ENCODE results near the gene PIM2.
A peak's percentile ranks its signal among the peaks of the same experiment; 100 is the strongest.

PIM2 gene

GRCh38 chrX:48934581-48935300 lies 15.9 kb upstream of the PIM2 start:
- no peak for DNase-seq

GRCh38 chrX:48933757-48934156 lies 14.9 kb upstream of the PIM2 start:
- no peak for DNase-seq

- no peak for DNase-seq
Observed at GRCh38 chrX:48927736-48928382, 9.0 kb upstream of the PIM2 start.

DNA sequence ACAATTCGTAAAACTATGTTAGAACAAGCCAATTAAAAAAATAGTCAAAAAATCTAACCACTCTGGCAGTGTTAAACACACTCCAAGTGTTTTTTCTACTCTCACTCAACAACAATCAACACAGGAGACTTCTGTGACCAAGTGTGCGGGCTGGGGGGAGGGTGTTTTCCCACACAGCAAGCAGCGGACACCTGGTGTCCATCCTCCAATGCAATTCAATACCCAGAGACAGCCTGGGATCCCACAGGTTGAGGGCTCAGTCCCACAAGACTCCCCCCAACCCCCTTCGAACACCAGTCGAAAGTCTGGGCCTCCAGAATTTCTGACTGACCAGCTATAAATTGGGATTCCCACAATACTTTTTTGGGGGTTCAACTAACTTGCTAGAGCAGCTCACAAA lies 8.3 kb upstream of the PIM2 start:
- no peak for DNase-seq

GRCh38 chrX:48924270-48924669 lies 5.4 kb upstream of the PIM2 start:
- DNase-seq, result no peak

DNA sequence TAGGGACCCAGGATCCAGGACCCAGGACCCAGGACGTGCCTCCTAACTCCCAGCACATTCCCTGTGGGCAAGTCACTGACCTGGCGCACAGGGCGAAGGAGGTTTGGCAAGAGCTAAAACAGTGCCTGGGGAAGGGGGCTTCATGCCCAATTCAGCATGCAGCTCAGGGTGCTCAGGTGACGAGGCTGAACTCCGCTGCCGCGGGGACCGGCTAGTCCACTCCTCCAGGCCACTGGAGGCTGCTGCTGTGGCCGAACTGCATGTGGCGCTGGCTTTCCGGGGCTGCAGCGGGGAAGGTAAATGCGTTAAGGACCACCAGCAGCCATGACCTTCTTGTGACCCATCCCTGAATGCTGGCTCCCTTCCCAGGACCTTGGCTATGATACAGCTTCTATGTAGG lies 4.9 kb upstream of the PIM2 start:
- no peak for DNase-seq

- no peak for DNase-seq
Observed at GRCh38 chrX:48920718-48921104, 1.9 kb upstream of the PIM2 start.

GRCh38 chrX:48919947-48920717 lies 1.3 kb upstream of the PIM2 start:
- no peak for DNase-seq

DNA sequence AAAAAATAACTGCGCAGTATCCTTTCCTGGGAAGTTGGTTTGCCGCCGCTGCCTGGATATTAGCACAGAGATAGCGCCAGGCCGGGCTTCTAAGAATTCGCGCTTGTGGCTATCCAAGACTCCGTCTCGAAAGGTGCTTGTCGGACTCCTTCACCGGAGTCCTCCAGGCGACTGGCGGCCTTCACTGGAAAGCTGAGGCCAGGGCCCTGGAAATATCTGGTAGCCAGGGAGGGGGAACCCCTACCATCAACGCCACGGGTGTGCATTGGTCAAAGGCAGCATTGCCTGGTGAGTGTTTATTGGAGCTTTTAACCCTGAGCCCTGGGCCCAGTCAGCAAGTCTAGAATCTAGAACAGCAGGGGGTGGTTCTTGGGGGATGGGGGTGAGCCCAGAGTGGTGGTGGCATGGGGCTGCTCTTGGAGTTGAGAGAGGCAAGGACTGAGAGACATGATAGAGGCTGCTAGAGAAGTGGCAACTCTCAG lies 577 bp upstream of the PIM2 start:
- DNase-seq, result no peak

DNA sequence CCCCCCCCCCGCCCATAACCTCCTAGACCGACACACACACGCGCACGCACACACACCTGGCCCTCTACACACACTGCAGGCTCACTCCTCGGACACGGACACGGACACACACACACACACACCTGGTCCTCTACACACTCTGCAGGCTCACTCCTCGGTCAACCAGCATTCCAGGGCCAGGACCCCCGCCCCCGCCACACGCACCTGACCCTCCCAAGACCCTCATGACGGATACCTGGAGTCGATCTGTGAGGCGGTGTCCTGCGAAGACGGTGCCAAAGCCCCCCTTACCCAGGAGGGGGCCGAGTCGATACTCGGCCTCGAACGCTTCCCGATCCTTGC lies 552 bp downstream of the PIM2 start:
- no peak for DNase-seq

DNA sequence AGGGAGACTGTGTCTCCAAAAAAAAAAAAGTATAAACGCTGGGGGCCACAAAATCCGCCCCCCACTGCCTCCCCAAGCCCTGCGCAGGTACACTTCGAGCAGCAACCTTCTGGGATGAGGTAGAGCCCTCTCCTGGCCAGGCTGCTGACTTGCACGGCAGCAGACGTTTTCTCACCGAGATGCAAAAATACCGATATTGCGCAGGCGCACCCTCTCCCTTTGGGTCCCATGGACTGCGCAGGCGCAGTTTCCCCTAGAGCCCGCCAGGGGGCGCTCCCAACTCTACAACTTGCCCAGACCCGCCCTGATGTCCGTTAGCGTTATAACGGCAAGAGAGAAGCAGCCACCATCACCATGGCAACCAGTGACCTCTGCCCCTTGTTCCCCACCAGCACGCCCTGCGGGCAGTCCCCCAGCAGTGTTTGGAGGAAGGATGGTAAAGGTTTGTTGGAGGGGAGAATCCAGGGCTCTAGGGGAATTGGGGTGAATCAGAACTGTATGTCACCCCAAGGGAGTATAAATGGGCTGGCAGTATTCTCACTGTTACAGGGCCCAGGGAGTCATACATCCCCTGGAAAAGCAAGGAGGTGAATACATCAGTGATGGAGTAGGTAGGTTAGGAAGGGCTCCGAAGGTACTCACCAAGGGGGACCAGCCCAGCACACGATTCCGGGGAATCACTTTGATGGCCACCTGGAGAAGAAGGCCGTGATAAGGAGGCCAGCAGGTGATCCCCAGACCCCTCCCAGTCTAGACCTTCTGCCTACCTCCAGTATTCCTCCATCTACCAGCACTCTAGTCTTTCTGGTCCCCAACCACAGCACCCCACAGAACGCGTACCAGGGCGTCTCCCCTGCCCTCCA lies 1.5 kb downstream of the PIM2 start:
- peak; percentile 84 for DNase-seq

- DNase-seq, result no peak
Observed at GRCh38 chrX:48914593-48915493, 4.0 kb downstream of the PIM2 start.

DNA sequence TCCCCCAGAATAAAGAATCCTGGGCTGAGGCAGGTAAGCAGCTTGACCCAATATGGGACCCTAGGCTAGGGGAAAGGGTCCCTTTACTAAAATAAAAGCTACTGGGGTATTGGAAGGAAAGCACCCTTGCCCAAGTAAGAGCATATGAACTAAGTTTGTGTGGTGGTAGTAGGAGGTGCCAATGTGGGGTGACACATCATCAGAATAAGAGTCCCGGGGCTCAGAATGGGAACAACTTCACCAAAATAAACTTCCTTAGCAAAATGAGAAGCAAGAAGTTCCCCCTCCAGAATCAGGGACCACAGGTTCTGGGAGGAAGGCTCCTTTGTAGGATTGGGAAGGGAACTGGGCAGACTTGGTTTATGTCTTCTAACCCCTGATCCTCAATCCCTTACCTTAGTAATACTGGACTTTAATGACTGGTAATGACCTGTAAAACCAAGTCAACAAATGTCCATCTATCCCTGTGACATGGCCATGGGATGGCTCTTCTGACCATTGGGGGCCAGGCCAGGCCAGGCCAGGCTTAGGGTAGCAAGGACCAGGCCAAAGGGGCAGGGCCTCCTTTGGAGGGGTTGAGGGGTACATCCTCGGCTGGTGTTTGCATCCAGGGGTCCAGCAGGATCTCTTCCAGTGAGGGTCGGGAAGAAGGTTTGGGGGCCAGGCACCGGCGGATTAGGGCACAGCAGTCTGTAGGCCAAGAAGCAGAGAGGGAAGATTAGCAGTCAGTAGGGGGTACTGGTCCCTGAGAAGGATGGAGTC lies 5.0 kb downstream of the PIM2 start:
- DNase-seq, result no peak

DNA sequence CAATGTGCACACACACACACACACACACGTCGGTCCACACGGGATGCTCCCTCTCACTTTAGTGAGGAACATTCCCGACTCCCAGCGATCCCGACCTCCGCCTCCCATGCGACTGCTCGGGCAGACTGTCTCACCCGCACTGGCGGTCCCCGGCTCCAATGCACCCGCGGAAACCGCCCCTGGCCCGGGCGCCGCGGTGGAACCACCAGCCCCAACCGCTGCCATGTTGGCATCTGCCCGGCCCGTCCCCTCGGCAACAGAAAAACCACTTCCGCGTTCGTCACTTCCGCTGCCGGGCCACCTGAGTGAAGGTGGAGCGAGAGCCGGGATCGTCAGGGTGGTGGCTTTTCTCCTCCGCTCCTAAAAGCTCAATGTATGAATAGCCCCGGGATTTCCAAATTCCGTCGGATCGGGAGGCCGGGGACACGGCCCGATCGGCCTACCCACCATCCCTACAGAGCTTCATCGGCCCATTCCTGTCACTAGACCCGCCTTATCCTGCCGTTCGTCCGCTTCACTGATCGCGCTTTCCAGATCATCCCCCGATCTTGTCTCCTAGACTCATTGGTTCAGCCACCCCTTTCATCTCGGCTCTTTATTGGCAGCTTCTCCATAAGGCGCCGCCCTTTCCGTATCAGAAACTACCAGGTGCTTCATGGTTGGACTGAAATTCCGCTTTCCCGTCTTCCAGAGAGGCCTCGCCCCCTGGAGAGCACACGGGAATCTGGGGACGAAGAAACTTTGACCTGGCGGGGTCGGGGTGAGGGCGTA lies 7.2 kb downstream of the PIM2 start, which contains the start of gene SLC35A2:
Gene SLC35A2, minus strand, starts transcription at position 235 of the 771 bp plus-strand sequence. Its CDS starts 10 bp downstream, at position 225.
- DNase-seq, result peak; percentile 78

DNA sequence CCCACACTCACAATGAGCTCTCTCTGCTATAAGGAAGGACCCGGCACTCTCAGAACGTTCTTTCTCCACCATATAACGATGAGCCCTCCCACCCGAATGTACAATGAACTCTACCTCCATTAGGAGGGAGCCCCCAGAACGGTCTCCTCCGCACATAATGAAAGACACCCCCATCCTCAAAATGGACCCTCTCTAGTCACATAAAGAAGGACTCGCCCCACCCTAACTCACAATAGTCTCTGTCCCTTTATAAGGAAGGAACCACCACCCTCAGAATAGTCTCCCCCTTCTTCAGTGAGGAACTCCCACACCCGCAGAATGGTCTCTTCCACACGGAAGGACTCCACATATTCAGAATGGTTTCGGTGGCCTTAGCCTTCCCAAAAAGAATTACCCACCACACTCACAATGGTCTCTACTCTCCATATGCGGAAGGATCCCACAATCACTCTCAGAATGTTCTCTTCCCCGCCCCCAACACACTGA lies 7.9 kb downstream of the PIM2 start:
- DNase-seq, result no peak

- DNase-seq, result no peak
Observed at GRCh38 chrX:48909703-48910294, 9.0 kb downstream of the PIM2 start.

DNA sequence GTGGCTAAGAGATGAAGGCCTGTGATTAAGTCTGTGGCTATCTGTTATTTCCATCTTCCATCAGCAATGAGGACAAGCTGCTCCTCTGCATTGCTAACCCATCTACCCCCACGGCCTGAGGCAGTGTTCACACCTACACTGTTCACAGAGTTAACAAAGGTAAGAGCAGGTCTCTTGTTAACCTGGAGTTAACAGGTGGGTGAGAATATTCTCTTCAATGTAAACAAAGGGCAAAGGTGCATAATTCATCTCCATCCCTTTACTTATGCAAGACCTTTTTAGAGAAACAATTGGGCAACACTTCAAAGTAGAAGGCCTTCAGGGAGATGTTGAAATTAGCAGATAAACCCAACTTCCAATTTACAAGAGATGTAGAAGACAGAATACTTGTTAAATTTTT lies 10.2 kb downstream of the PIM2 start:
- no peak for DNase-seq

DNA sequence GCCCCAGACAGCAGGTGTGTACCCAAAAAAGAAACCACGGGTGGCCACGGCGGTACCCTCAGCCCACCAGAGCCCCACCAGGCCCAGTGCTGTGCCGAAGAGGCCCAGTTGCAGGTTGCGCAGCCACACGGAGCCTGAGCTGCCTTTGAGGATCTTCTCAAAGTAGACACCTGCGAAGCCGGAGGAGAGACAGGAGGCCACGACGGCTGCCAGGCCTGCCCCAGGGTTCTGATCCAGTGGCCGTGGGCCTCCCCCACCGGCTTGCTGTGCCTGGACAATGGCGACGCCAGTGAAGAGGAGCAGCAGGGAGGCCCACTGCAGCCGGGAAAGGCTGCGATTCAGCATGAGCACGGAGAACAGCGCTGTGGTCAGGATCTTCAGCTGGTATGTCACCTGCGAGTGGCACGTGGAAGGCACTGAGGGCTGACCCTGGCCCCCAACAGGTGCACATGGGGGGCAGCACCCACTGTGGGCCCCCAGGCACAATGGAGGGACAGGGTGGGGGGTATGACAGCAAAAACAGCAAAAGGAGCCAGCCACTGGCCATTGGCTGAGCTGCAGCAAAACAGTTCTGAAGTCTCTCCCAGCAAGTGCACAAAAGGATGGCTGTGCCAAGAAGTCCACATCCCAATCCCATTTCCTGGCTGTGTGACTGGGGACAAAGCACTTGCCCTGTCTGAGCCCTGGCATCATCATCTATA lies 13.6 kb downstream of the PIM2 start:
- no peak for DNase-seq

GRCh38 chrX:48904626-48905025 lies 14.2 kb downstream of the PIM2 start:
- DNase-seq, result no peak

All from activated effector memory CD4-positive, alpha-beta T cell treated with Interleukin-2 at 50 U/mL for 16 hours (primary cell).